DOHH2 (cell line): Measurements from ENCODE around the gene BCL11B.

Source experiments
- H3F3A ChIP-seq: fragments of 200-600 bp; sonication (generic), shearing (Covaris generic); 2 replicates; pipeline ENCODE4 v1.6.0; 2016; ENCODE audit warnings: antibody characterized with exemption, mild to moderate bottlenecking; ENCODE audit not compliant: control insufficient read depth, insufficient read depth
- H3K27ac ChIP-seq: fragments of 200-600 bp; sonication (generic); 2 replicates; pipeline ENCODE4 v1.5.1; 2014; ENCODE audit warnings: low read depth, mild to moderate bottlenecking, low read length, moderate library complexity
- H3K27me3 ChIP-seq: fragments of 200-600 bp; sonication (generic); 2 replicates; pipeline ENCODE4 v1.6.1; 2014; ENCODE audit warnings: mild to moderate bottlenecking, low read length, mixed read lengths; ENCODE audit not compliant: control insufficient read depth
- H3K36me3 ChIP-seq: fragments of 200-600 bp; sonication (generic); 2 replicates; pipeline ENCODE4 v1.6.1; 2014; ENCODE audit warnings: mild to moderate bottlenecking, low read length, moderate library complexity, mixed read lengths; ENCODE audit not compliant: control insufficient read depth
- H3K4me1 ChIP-seq: fragments of 200-600 bp; sonication (generic); 2 replicates; pipeline ENCODE4 v1.6.1; 2014; ENCODE audit warnings: mild to moderate bottlenecking, low read length, mixed read lengths; ENCODE audit not compliant: control insufficient read depth
- H3K4me2 ChIP-seq: fragments of 200-600 bp; sonication (generic); 2 replicates; pipeline ENCODE4 v1.6.0; 2014; ENCODE audit warnings: mild to moderate bottlenecking, low read length, moderate library complexity
- H3K4me3 ChIP-seq: fragments of 200-600 bp; sonication (generic); 2 replicates; pipeline ENCODE4 v1.5.1; 2014; ENCODE audit warnings: mild to moderate bottlenecking, low read length, mixed read lengths
- H3K79me2 ChIP-seq: fragments of 200-600 bp; sonication (generic); 2 replicates; pipeline ENCODE4 v1.6.1; 2014; ENCODE audit warnings: mild to moderate bottlenecking, low read length, mixed read lengths; ENCODE audit not compliant: control insufficient read depth
- H3K9me2 ChIP-seq: fragments of 200-600 bp; sonication (generic); replicated peaks from 2 replicates; pipeline ENCODE4 v1.6.1; 2014; ENCODE audit warnings: mild to moderate bottlenecking, low read length, mixed read lengths; ENCODE audit not compliant: control insufficient read depth
- H3K9me3 ChIP-seq: fragments of 200-600 bp; sonication (generic); 2 replicates; pipeline ENCODE4 v1.6.1; 2014; ENCODE audit warnings: antibody characterized with exemption, low read length, mixed read lengths; ENCODE audit not compliant: control insufficient read depth, insufficient read depth
- H4K20me1 ChIP-seq: fragments of 200-600 bp; sonication (generic); 2 replicates; pipeline ENCODE4 v1.6.0; 2014; ENCODE audit warnings: low read depth, mild to moderate bottlenecking, antibody characterized with exemption, low read length, moderate library complexity; ENCODE audit not compliant: control insufficient read depth, insufficient read depth
- CTCF ChIP-seq: fragments of 200-600 bp; sonication (generic); IDR thresholded peaks from one replicate; pipeline ENCODE4 v1.5.1; 2014; ENCODE audit warnings: antibody characterized with exemption, mild to moderate bottlenecking, low read depth, low read length; ENCODE audit not compliant: poor library complexity, severe bottlenecking
- EZH2phosphoT487 ChIP-seq: fragments of 200-600 bp; sonication (generic); IDR thresholded peaks from 2 replicates; pipeline ENCODE4 v1.6.1; 2017; ENCODE audit warnings: borderline replicate concordance, mild to moderate bottlenecking, antibody characterized with exemption, low read length, moderate library complexity, mixed read lengths

BCL11B gene

GRCh38 chr14:99241325-99242010 lies 30.5 kb downstream of the BCL11B start:
- no peaks in the 10 kb centered on the region for H4K20me1 ChIP-seq
- H3K9me3 ChIP-seq, result no peaks in the 10 kb centered on the region
- H3K4me2 ChIP-seq, result no peak overlapping the region
- H3K79me2 ChIP-seq, result no peaks in the 10 kb centered on the region
- H3K4me1 ChIP-seq, result no peaks in the 10 kb centered on the region
- H3K36me3 ChIP-seq, result no peaks in the 10 kb centered on the region
- TF ChIP-seq CTCF (no peak), EZH2phosphoT487 (no peak)
- H3K27ac ChIP-seq, result no peak overlapping the region
- no peaks in the 10 kb centered on the region for H3K27me3 ChIP-seq
- H3F3A ChIP-seq, result no peaks in the 10 kb centered on the region
- no peaks in the 10 kb centered on the region for H3K9me2 ChIP-seq
- H3K4me3 ChIP-seq, result no peak overlapping the region

- H3K9me3 ChIP-seq, result no peaks in the 10 kb centered on the region
- H3K27ac ChIP-seq, result no peak overlapping the region
- no peaks in the 10 kb centered on the region for H3F3A ChIP-seq
- H3K79me2 ChIP-seq, result no peaks in the 10 kb centered on the region
- no peak overlapping the region for H3K4me2 ChIP-seq
- H3K9me2 ChIP-seq, result no peaks in the 10 kb centered on the region
- no peaks in the 10 kb centered on the region for H4K20me1 ChIP-seq
- no peaks in the 10 kb centered on the region for H3K36me3 ChIP-seq
- no peak for TF ChIP-seq CTCF
- TF ChIP-seq EZH2phosphoT487, result no peak
- H3K4me3 ChIP-seq, result no peak overlapping the region
- H3K27me3 ChIP-seq, result no peaks in the 10 kb centered on the region
- no peaks in the 10 kb centered on the region for H3K4me1 ChIP-seq
These were observed 31.2 kb downstream of the BCL11B start for GRCh38 chr14:99240627-99241324.

GRCh38 chr14:99239661-99240092 lies 32.3 kb downstream of the BCL11B start:
- Histone ChIP-seq H3K4me2 (no peak overlapping the region), H3K9me3 (no peaks in the 10 kb centered on the region), H3K27me3 (no peaks in the 10 kb centered on the region), H3K27ac (no peak overlapping the region), H3K4me1 (no peaks in the 10 kb centered on the region), H3F3A (no peaks in the 10 kb centered on the region), H3K79me2 (no peaks in the 10 kb centered on the region), H3K36me3 (no peaks in the 10 kb centered on the region), H3K9me2 (no peaks in the 10 kb centered on the region), H4K20me1 (no peaks in the 10 kb centered on the region), H3K4me3 (no peak overlapping the region)
- no peak for TF ChIP-seq EZH2phosphoT487
- TF ChIP-seq CTCF, result no peak
